Mononuclear cell (primary cell): ENCODE measurements around the gene SPAG16. TPM values are rescaled to one million over a fixed set of nuclear protein-coding genes. Genes with fewer than 3 reads are reported as not detected.
"Not testable (repeated sequence)": the region's sequence is repeated elsewhere in the genome, so short reads cannot be mapped to it uniquely, and the experiment has no call there.

Experiments used
- H3K27me3 ChIP-seq: 2 replicates; pipeline ENCODE4 v1.6.0; 2011; ENCODE audit warnings: low read length, control low read depth; ENCODE audit not compliant: insufficient read depth
- H3K4me1 ChIP-seq: 2 replicates; pipeline ENCODE4 v1.5.1; 2011; ENCODE audit warnings: mild to moderate bottlenecking, low read length, control low read depth; ENCODE audit not compliant: insufficient read depth
- H3K4me3 ChIP-seq: 2 replicates; pipeline ENCODE4 v1.5.1; 2011; ENCODE audit warnings: mild to moderate bottlenecking, low read length, moderate library complexity
- H3K9me3 ChIP-seq: 2 replicates; pipeline ENCODE4 v1.5.1; 2011; ENCODE audit warnings: low read depth, mild to moderate bottlenecking, control low read depth, low read length
- total RNA-seq: library from RNA; depleted of rRNA; stranded (reverse); fragments of >200 nt; gene quantifications from one replicate; pipeline ENCODE4 v1.2.3, GENCODE V29; 2012

Gene SPAG16
- total RNA-seq, 1 donor: 9.8 TPM

DNA sequence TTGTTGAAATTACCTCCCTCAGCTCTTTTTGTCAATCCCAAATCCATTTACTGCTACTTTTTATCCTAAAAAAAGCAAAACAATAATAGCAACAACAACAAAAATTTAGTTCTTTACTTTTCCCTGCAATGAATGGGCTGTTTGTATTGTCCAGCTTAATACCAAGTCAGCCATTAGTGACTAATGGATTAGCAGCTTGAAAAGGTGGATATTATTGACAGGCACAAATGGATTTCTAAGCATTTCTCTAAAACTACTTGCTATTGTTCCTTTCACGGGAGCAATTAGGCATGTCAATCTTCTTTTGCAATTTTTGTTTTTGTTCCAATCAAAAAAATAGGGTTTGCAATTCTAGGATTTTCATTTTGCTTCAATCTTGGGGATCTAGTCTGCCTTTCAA is 32.1 kb upstream of the SPAG16 start:
- H3K27me3 ChIP-seq: no peaks in the 10 kb centered on the region
- no peaks in the 10 kb centered on the region for H3K9me3 ChIP-seq
- no peak overlapping the region for H3K4me3 ChIP-seq
- H3K4me1 ChIP-seq: no peaks in the 10 kb centered on the region

DNA sequence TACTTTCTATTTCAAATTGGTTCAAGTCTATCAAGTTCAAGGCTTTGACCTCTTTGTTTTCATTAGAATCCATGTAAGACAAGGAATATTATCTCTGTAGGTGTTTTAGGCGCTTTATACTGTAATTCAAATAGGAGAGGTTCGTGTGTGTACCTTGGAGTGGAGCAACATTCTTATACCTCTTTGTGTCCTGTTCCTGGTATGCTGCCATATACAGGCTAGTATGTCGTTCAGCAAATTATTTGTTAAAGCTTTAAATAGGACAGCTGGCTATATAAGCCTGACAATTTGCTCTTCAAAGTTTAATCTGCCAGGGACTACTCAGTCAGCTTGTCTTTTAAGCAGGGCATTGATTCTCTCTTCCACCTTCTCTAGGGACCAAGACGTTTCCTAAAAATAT is 31.1 kb upstream of the SPAG16 start:
- no peaks in the 10 kb centered on the region for H3K4me1 ChIP-seq
- no peaks in the 10 kb centered on the region for H3K27me3 ChIP-seq
- H3K9me3 ChIP-seq: no peaks in the 10 kb centered on the region
- H3K4me3 ChIP-seq: no peak overlapping the region

- no peaks in the 10 kb centered on the region for H3K4me1 ChIP-seq
- H3K9me3 ChIP-seq: no peaks in the 10 kb centered on the region
- H3K4me3 ChIP-seq: no peak overlapping the region
- H3K27me3 ChIP-seq: no peaks in the 10 kb centered on the region
These were observed 25.0 kb upstream of the SPAG16 start for GRCh38 chr2:213259266-213259665.

DNA sequence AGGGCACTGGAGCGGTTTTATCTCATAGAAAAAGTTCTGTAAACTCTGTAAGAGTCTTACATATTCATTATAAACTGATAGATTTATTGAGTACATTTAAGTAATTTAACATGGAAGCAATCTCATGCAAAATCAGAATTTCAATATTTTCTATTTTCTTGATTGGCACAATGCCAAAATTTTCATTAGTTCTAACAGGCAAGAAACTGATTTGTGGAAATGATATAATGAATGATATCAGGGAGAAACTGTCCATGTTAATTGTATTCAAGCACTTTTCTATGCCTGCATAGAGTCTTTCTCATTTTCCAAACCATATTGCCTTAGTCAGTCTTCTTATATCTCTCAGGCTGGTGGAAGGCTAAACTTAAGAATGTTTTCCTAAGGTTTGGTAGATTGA is 23.0 kb upstream of the SPAG16 start:
- H3K9me3 ChIP-seq: no peaks in the 10 kb centered on the region
- H3K27me3 ChIP-seq: no peaks in the 10 kb centered on the region
- H3K4me1 ChIP-seq: no peaks in the 10 kb centered on the region
- no peak overlapping the region for H3K4me3 ChIP-seq

- no peak overlapping the region for H3K4me3 ChIP-seq
- no peaks in the 10 kb centered on the region for H3K4me1 ChIP-seq
- H3K27me3 ChIP-seq: no peaks in the 10 kb centered on the region
- no peaks in the 10 kb centered on the region for H3K9me3 ChIP-seq
These were observed 22.5 kb upstream of the SPAG16 start for GRCh38 chr2:213261715-213262114.

DNA sequence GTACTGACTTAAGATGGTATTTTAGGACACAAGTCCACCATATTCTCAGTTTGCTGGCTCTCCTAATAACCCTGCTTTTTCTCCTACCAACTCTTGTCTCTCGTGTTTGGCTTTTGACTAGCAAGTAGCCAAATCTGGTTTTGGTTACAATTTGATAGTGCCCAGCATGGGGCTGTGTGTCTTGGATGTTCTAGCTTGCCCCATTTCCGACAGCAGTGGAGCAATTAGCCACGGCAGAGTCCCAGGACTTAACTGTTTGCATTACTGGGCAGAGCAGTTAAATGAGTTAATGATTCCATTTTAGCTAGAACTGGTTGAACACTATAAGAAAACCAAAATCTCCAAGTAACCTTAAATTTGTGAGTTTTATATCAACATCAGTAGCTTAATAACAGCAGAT is 18.6 kb upstream of the SPAG16 start:
- Histone ChIP-seq H3K27me3 (no peaks in the 10 kb centered on the region), H3K9me3 (no peaks in the 10 kb centered on the region), H3K4me1 (no peaks in the 10 kb centered on the region), H3K4me3 (no peak overlapping the region)

DNA sequence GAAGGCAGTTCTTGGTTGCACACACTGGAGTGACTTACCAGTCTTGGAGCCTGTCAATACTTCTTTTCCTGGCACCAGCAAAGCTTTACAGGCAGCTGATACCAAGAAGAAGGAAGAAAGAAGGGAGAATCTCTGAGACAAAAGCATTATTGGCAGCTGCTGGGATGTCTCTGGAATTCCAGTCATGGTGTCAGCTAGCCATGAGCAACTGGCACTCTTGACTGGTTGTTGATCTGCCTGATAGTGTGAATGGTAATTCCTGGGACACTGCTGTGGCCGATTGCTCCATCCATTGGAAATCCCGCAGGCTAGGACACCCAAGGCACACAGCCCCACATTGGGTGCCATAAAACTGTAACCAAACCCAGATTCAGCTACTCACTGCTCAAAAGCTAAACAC is 17.8 kb upstream of the SPAG16 start:
- no peaks in the 10 kb centered on the region for H3K4me1 ChIP-seq
- no peaks in the 10 kb centered on the region for H3K27me3 ChIP-seq
- no peak overlapping the region for H3K4me3 ChIP-seq
- no peaks in the 10 kb centered on the region for H3K9me3 ChIP-seq

- Histone ChIP-seq H3K9me3 (peaks cover 3% of the 10 kb centered on the region), H3K27me3 (peaks cover 3% of the 10 kb centered on the region), H3K4me1 (no peaks in the 10 kb centered on the region), H3K4me3 (no peak overlapping the region)
These were observed 12.3 kb upstream of the SPAG16 start for GRCh38 chr2:213271947-213272346.

DNA sequence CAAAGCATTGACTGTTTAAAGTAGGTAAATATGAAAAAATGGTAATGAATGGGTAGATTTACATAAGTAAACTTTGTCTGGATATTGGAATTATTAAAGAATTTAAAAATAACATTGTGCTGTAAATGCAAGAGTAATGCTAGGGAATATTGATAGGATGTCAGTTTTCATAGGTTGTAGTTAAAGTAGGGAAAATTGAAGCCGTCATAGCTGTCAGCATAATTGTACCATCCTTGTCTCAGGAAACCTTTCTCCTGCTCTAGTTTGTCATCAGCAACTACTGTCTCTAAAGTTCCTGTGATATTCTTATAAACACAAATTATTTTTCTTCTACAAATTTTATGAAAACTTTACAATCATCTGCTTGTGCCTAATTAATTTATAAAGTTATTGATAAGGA is 10.1 kb upstream of the SPAG16 start:
- no peak overlapping the region for H3K4me3 ChIP-seq
- peaks cover 3% of the 10 kb centered on the region for H3K27me3 ChIP-seq
- peaks cover 5% of the 10 kb centered on the region for H3K9me3 ChIP-seq
- no peaks in the 10 kb centered on the region for H3K4me1 ChIP-seq

- Histone ChIP-seq H3K4me1 (no peaks in the 10 kb centered on the region), H3K27me3 (peaks cover 3% of the 10 kb centered on the region), H3K9me3 (peaks cover 5% of the 10 kb centered on the region), H3K4me3 (no peak overlapping the region)
These were observed 9.0 kb upstream of the SPAG16 start for GRCh38 chr2:213275265-213275664.

DNA sequence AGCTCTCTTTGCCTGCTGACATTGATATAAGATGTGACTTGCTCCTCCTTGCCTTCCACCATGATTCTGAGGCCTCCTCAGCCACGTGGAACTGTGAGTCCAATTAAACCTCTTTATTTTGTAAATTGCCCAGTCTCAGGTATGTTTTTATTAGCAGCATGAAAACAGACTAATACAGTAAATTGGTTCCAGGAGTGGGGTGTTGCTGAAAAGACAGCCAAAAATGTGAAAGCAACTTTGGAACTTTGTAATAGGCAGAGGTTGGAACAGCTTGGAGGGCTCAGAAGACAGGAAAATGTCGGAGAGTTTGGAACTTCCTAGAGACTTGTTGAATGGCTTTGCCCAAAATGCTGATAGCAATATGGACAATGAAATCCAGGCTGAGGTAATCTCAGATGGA is 7.1 kb upstream of the SPAG16 start:
- H3K9me3 ChIP-seq, H3K27me3 ChIP-seq, H3K4me1 ChIP-seq, H3K4me3 ChIP-seq: not testable (repeated sequence)

- no peak overlapping the region for H3K4me3 ChIP-seq
- no peaks in the 10 kb centered on the region for H3K27me3 ChIP-seq
- H3K9me3 ChIP-seq: peaks cover 5% of the 10 kb centered on the region
- peaks cover 6% of the 10 kb centered on the region for H3K4me1 ChIP-seq
These were observed 5.1 kb upstream of the SPAG16 start for GRCh38 chr2:213279116-213279620.

DNA sequence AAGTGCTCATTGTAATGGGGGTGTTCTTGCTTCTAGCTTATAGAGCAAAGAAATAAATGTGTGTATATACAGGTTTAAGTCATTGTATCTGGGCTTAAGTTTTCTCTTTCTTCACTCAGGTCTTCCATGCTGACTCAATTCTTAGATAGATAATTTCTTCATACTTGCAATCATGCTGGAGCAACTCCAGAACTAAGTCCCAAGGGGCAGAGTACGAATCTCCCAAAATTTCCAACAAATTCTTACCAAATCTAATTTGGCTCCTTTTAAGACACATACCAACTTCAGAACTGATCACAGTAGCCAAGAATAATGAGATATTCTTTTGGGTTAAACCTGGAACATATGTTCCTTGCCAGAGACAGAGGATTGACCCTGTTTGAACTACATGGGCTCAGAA is 4.3 kb upstream of the SPAG16 start:
- H3K27me3 ChIP-seq: no peaks in the 10 kb centered on the region
- H3K9me3 ChIP-seq: peaks cover 5% of the 10 kb centered on the region
- H3K4me1 ChIP-seq: peaks cover 6% of the 10 kb centered on the region
- H3K4me3 ChIP-seq: no peak overlapping the region

DNA sequence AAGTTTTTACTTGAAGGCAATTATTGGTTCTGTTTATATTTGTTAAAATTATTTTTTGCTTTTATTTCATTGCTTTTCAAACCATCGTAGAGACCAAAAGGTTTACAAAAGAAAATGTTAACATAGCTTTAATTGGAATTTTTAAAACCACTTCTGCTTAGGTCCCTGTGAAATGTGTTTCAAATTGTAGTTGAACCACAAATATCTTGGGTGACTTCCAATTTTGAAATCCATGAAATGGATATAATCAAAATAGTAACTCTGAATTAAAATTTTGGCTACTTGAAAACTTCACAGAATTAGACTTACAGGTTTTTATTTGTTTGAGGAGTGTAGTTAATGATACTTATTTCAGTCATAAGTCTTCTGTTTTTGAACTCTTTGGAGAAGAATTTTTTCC is 3.1 kb upstream of the SPAG16 start:
- Histone ChIP-seq H3K27me3 (no peaks in the 10 kb centered on the region), H3K4me3 (no peak overlapping the region), H3K4me1 (peaks cover 6% of the 10 kb centered on the region), H3K9me3 (peaks cover 5% of the 10 kb centered on the region)

DNA sequence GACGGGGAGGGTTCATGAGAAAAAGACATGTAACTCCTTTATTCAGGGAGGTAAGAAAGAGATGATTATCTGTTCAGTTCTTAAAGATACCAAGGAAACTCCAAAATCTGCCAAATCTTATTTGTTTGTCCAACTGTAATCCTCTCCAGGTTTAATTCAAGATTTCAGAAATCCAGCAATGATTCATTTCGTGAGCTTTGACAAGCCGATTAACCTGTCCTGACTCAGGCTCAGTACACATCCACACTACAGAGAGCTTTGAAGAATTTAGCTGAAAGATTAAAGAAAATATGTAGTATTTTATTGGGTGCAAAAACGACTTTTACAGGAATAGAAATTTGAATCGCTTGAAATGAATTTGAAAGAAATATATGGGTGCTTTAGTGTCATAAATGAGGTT is 1.1 kb downstream of the SPAG16 start:
- no peaks in the 10 kb centered on the region for H3K27me3 ChIP-seq
- H3K4me1 ChIP-seq: peaks cover 6% of the 10 kb centered on the region
- no peaks in the 10 kb centered on the region for H3K9me3 ChIP-seq
- no peak overlapping the region for H3K4me3 ChIP-seq

DNA sequence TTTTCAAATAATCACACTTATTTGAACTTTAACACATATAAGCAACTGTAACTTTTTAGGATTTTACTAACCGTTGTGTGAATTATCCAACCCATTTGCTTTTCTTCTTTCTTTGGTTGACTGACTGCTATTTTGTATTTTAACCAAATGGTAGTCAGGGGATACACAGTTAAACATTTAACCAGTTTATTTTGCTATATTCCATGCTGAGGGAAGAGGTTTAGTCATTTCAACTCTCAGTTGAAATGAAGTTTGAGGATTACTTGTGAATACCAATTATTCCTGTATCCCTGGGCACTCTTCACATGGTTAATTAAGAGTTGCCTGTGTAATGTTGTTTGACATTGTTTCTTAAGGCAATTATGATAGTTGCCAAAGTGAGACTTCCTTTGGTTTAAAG is 1.9 kb downstream of the SPAG16 start:
- H3K4me1 ChIP-seq: peaks cover 6% of the 10 kb centered on the region
- no peaks in the 10 kb centered on the region for H3K27me3 ChIP-seq
- no peaks in the 10 kb centered on the region for H3K9me3 ChIP-seq

More for the DNA sequence above, 1.9 kb downstream of the SPAG16 start:
- no peak overlapping the region for H3K4me3 ChIP-seq
